T1000 (cell line): Measurements from ENCODE around the gene SETSIP.
"Not testable (repeated sequence)": the region's sequence is repeated elsewhere in the genome, so short reads cannot be mapped to it uniquely, and the experiment has no call there.

Source experiments
- DNase-seq: peaks from one replicate; lab custom pipeline; 2025; ENCODE audit warnings: mixed read lengths; lab: John Stamatoyannopoulos, UW

SETSIP gene

DNA sequence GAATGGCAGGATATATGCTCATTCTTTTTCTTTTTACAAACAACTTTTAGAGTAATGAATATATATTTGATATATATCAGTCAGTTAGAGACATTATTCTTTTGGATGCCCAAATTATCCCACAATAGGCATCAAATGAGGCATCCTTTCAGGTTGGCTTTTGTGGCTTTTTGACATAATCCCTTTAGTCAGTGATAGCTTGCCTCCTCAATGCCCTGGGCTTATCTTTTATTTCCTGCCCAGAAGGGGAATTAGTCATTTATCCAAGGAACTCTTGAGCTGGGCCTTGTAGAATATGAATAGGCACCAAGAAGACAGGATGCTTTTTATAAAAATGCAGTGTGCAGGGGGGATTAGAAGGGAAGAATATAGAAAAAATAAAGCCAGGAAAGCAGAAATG, 23.3 kb downstream of the SETSIP start:
- no peak for DNase-seq

DNA sequence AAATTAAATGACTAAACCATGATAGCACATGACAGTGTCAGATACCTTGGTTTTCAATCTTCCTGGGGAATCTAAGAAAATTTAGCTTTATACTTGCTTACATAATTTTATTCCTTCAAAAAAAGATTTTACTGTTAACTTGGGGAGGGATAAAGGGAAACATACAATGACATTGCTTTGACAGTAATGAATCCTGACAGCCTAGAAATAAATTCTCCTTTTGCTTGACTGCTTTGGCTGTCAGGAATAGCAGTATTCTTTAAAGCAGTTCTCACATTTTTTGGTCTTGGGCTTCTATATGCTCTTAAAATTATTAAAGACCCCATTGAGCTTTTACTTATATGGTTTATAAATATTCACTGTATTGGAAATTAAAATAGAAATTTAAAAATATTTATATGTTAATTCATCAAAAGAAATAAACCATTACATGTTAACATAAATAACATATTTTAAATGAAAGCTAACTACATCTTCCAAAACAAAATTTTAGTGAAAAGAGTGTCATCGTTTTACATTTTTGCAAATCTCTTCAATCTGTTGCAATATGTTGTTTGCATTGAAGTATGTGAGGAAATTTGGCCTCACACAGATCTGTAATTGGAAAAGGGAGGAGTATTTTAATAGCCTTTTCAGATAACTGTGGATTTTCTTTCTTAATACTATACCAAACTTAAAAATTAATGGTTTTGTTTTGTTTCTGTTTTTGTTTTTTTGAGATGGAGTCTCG, 29.3 kb downstream of the SETSIP start:
- DNase-seq, result no peak

DNA sequence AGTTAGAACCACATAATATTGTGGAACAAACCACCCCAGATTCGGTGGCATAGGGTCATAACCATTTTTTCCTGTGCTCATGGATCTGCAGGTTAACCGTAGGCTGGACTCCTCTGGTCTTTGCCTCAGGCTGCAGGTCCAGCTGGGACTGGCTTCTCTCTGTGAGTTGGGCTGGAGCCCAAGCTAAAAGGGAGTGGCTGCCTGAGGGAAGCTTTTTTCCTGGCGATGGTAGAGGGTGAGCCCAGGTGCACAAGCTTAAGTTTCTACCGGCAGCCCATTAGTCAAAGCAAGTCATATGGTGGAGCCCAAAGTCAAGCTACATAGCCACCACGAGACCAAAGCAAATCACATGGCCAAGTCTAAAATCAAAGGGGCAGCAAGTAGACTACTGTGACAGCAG, 31.6 kb downstream of the SETSIP start:
- no peak for DNase-seq

DNA sequence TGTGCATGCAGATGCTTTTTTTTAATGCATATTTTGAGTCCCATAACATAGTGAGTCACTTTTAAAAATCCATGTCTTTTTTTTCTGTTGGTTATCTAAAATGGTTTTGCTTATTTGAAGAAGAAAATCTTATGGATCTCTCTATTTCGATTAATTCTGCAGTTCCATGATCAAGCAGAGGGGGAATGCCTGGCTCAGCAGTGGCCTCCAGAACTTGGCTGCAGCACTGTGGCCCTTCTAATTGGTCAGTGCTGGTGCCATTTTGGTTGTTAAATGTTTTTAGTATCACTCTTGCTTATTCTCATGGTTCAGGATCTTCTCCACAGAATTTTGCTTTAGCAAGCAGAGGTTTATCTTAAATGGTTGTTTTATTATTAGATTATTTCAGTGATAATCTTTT, 34.2 kb downstream of the SETSIP start:
- DNase-seq, result no peak

DNA sequence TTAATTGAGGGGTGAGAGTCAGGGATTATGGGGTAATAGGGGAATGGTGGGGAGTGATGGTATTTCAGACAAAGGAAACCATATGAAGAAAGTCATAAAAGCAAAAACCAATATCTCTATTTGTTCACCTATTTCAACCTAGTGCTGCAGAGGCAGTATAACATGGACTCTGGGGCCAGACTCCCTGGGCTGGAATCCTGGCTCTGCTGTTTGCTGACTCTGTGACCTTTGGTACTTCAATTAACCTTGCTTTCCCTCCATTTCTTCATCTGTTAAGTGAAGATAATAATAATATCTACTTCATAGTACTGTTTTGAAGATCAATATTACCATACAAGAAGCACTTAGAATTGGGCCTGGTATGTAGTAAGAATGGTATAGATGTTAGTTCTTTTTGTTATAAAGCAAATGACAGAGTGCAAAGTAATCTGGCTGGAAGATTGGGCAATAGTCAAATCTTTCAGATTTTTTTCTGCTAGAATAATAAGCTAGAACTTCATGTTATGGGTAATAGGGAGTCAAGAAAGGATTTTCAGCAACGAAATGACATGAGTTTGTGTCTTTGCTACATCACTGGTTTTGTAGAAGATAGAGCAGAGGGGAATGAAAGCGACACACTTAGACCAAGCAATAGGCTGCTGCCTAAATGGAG, 36.4 kb downstream of the SETSIP start:
- no peak for DNase-seq

DNA sequence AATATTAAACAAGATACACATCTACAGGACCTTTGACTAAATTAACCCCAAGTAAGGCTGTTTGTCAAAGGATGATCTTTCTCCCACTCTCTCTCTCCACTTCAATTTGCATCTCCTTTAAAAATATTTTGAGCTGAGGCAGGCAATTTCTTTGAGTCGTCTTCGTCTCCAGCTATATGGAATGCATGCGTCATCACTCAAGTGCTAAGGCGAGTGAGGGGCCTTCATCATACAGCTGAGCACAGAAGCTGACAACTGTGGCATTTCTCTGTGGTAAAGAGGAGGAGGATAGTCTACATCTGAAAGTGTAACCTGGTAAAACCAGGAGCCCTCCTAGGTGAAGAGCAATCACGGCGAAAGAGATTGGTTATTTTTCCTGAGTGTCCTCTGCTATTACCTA, 37.8 kb downstream of the SETSIP start:
- no peak for DNase-seq

DNA sequence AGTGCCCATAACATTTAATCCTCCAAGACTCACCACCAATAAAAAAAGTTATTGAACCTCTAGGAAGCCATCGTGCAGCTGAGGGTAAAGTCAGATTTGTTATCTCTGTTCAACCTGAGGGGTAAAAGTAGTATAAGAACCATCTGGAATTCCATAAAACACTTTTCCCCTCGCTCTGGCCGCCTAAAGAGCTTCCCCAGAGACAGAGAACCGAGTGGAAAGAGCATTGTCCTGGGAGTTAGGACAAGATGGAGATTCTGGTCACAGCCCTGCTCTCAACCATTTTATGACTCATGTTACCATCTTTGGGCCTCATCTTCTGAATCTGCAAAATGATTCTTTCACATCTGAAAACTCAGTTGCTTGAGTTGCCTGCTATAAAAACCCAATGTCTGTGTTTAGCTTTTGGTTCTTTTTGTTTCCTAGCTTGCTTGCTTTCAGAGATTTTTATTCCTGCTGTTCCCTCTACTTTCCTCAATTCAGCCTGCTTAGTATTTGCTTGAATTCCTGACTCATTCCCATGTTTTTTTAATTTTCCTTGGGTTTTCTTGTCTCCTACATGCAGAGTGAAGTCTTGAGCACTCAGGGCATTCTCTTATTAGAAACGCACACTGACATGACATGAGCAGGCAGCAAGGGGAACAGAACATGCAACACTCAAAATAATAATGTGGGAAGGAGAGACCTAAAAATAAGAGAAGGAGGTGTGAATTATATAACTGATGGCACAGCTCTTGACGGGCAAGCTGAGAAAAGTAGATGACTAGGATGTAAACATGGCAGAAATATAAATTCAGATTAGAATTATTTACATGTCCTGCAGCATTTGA, 43.7 kb downstream of the SETSIP start:
- no peak for DNase-seq

DNA sequence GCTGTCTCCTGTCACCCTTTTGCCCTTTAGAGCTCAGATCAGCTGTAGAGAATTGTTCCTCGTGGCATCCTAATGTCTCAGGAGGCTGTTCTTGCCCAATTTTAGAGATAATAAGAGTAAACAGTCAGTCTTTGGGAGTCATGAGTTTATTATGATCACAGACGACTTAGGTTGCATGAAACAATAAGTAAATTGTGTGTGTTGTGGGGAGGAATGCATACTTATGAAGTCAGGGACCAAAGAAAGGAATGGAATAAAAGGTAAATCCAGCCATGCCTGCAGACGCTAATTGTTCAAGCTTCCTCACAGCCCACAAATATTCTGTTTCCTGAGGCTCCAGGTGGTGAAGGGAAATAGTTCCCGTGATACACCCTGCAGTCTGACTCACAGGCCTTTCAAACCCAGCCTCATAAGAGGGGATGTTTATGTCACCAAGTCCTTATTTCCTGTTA, 44.5 kb downstream of the SETSIP start:
- peak; percentile 29 for DNase-seq

DNA sequence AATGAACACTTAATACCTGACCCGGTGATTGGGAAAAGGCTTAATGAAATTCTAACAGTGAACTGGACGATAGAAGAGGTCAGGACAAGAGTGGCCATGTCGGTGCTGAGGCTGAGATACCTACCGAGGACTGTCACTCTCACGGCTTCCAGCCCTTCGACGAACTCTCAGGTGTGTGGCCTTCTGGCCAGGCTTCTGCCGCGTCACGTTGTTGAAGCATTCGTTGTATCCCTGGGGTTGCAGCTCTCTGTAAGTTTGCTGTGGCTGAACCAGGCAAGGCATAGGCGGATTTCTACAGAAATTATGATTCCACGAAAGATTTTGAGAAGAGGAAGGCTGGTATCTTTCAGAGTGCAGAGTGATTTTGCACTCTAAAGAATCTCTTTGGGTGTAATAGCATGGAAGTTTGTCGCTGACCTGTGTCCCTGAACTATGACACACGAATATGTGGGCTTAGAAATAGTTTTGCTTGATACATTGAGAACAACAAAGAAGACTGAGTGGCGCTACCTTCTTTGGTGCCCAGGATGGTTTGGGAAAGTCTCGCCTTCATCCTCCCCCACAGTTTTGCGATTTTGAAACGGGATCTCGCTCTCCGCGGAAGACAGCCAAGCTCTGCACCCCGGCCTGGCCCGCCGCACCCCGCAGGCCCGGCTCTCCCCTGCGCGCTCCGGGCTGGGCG, 45.8 kb downstream of the SETSIP start:
- DNase-seq, result peak; percentile 37

DNA sequence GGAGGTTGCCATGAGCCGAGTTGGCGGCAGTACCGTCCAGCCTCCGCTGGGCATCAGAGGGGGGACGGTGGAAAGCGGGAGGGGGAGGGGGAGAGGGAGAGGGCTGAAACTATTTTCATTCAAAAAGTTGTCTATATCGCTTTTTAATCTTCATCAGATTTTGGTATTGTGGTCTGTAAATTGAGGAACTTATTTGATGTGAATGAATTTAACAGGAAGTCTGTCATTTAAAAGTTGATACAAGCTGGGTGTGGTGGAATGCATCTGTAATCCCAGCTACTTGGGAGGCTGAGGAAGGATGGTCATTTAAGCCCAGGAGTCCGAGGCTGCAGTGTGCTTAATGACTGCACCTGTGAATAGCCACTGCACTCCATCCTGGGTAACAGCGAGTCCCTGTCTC, 48.4 kb downstream of the SETSIP start:
- no peak for DNase-seq

DNA sequence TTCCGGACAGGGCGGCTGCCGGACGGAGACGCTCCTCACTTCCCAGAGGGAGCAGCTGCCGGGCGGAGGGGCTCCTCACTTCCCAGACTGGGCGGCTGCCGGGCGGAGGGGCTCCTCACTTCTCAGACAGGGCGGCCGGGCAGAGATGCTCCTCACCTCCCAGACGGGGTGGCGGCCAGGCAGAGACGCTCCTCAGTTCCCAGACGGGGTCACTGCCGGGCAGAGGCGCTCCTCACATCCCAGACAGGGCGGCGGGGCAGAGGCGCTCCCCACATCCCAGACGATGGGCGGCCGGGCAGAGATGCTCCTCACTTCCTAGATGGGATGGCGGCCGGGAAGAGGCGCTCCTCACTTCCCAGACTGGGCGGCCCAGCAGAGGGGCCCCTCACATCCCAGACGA, 49.2 kb downstream of the SETSIP start:
- not testable (repeated sequence) for DNase-seq
